Mucosa of descending colon (tissue), 3 donors: ENCODE data around the gene MRPL24. TPM values are rescaled to one million over a fixed set of nuclear protein-coding genes. Genes with fewer than 3 reads are reported as not detected.

Experiments
- ATAC-seq: fragments of 200-7000 bp; cut with Tn5 transposase; one replicate; pipeline ENCODE4 v1.9.1; 2020; ENCODE audit warnings: mild to moderate bottlenecking, moderate library complexity
- DNase-seq, 3 donors: peaks; one replicate each; pipeline ENCODE4 v3.0.0-alpha.2; 2020
- H3K36me3 ChIP-seq: fragments of 200-600 bp; one replicate; pipeline ENCODE4 v1.8.0; 2021; ENCODE audit warnings: low read depth, mild to moderate bottlenecking
- H3K4me1 ChIP-seq: fragments of 200-600 bp; one replicate; pipeline ENCODE4 v1.8.0; 2021; ENCODE audit warnings: low read depth, mild to moderate bottlenecking
- H3K4me3 ChIP-seq: fragments of 200-600 bp; one replicate; pipeline ENCODE4 v1.8.0; 2021; ENCODE audit warnings: mild to moderate bottlenecking
- H3K9me3 ChIP-seq: fragments of 200-600 bp; one replicate; pipeline ENCODE4 v1.8.0; 2021; ENCODE audit warnings: mild to moderate bottlenecking
- CTCF ChIP-seq: fragments of 200-600 bp; IDR thresholded peaks from one replicate; pipeline ENCODE4 v1.8.0; 2022; ENCODE audit warnings: antibody characterized with exemption, mild to moderate bottlenecking
- intact Hi-C, 2 donors: fragments of 100-400 bp; cut with DNase I in 1 of 2; cut with micrococcal nuclease in 1 of 2; formaldehyde crosslinking; loops; one replicate each; pipeline versions ENCODE4 v1.11.0 to v1.11.1; 2022; cut with DNase I, micrococcal nuclease
- total RNA-seq, 3 donors: library from RNA; stranded (reverse); fragmentation: NEBNext Ultra II Directional in 2 of 3; extraction: Animal tissue kit (Norgen Biotek cat#: 25700) in 2 of 3; gene quantifications; one replicate each; pipeline versions ENCODE4 v1.2.1 to v1.2.4, GENCODE V29; 2021 to 2023
- donor health status: DM: no; HTN: no; CAD: no; lungs with moderate emphysema.
- donor health status: DM: no; HTN: no; CAD: no.
- donor health status: DM: no; HTN: yes; CAD: no.

Gene MRPL24
- total RNA-seq, 3 donors from 2014 or later = 50.1 to 61.7 (median 57.6) TPM

- TF ChIP-seq CTCF = peak; percentile 54
- DNase-seq (peak in 2 of 3 donors; percentile 64 to 69), ATAC-seq (peak; percentile 50)
- no peaks in the 10 kb centered on the region for H3K9me3 ChIP-seq
- no peaks in the 10 kb centered on the region for H3K36me3 ChIP-seq
- intact Hi-C loops = no loop called here
- peaks cover 26% of the 10 kb centered on the region for H3K4me1 ChIP-seq
- H3K4me3 ChIP-seq = no peak overlapping the region
These were observed 34.8 kb downstream of the MRPL24 start for GRCh38 chr1:156705918-156706656.

GRCh38 chr1:156705321-156705917, 35.5 kb downstream of the MRPL24 start, which contains the start of gene CRABP2:
CRABP2 (minus strand) TSS chr1:156705583; CDS start chr1:156705446, 137 bp downstream.
- no peak within 1 kb of the TSS for H3K4me3 ChIP-seq
- peaks cover 26% of the 10 kb centered on the region for H3K4me1 ChIP-seq
- H3K36me3 ChIP-seq = no peaks in the 10 kb centered on the region
- ATAC-seq = no peak
- peak in 1 of 3 donors; percentile 35 for DNase-seq
- H3K9me3 ChIP-seq = no peaks in the 10 kb centered on the region
- TF ChIP-seq CTCF = no peak
- intact Hi-C loops = no loop called here

GRCh38 chr1:156704930-156705320, 36.0 kb downstream of the MRPL24 start:
- Histone ChIP-seq H3K4me1 (peaks cover 26% of the 10 kb centered on the region), H3K4me3 (no peak overlapping the region), H3K9me3 (no peaks in the 10 kb centered on the region), H3K36me3 (no peaks in the 10 kb centered on the region)
- ATAC-seq (peak; percentile 23), DNase-seq (peak in 1 of 3 donors; percentile 42)
- intact Hi-C loops = no loop called here
- TF ChIP-seq CTCF = no peak

- ATAC-seq = no peak
- Histone ChIP-seq H3K4me1 (peaks cover 24% of the 10 kb centered on the region), H3K4me3 (no peak overlapping the region), H3K36me3 (no peaks in the 10 kb centered on the region), H3K9me3 (no peaks in the 10 kb centered on the region)
- no peak for TF ChIP-seq CTCF
- DNase-seq = no peak
- intact Hi-C loops = no loop called here
These were observed 36.6 kb downstream of the MRPL24 start for GRCh38 chr1:156704166-156704711.

GRCh38 chr1:156703741-156704140, 37.1 kb downstream of the MRPL24 start:
- DNase-seq = no peak
- Histone ChIP-seq H3K4me1 (peaks cover 24% of the 10 kb centered on the region), H3K36me3 (no peaks in the 10 kb centered on the region), H3K4me3 (no peak overlapping the region), H3K9me3 (no peaks in the 10 kb centered on the region)
- TF ChIP-seq CTCF = no peak
- no peak for ATAC-seq
- intact Hi-C loops = no loop called here
